Measurements from ENCODE around the gene BDH1. TPM values are rescaled to one million over a fixed set of nuclear protein-coding genes. Genes with fewer than 3 reads are reported as not detected.

BDH1 gene
- total and polyA plus RNA-seq, 2 of the 13 experiments (the other 11 are each of a cell fraction or from before 2014, with no cell fraction given): 21.2 to 71.9 TPM

Small RNAs within 50 kb of the gene (small RNA-seq; reads per million reads assigned to genes)
- 0 to 0.33 (median 0) reads per million in 3 experiments for gene AC132008.1 (ENCODE audit: insufficient read depth in 2 of 3, insufficient read length in 3 of 3, low read depth in 2 of 3, low replicate concordance in 1 of 3)

Other genes starting within 250 kb of the BDH1 start
- 4.8 and 5.2 TPM in 2 replicates for gene RUBCN, start 180.9 kb upstream of the BDH1 start, total RNA-seq (2016; rRNA removed; fragmentation: Illumina TruSeq; extraction: Trizol)
- 6.5 and 8.1 TPM in 2 replicates for gene RUBCN, start 180.9 kb upstream of the BDH1 start, polyA plus RNA-seq (2011; rRNA removed)
- 28.8 and 51.6 TPM in 2 replicates for gene FYTTD1, start 193.9 kb upstream of the BDH1 start, total RNA-seq (2016; rRNA removed; fragmentation: Illumina TruSeq; extraction: Trizol)
- 6.5 and 6.9 TPM in 2 replicates for gene FYTTD1, start 193.9 kb upstream of the BDH1 start, polyA plus RNA-seq (2011; rRNA removed)
- 25.5 and 37.8 TPM in 2 replicates for gene LRCH3, start 235.3 kb upstream of the BDH1 start, total RNA-seq (2016; rRNA removed; fragmentation: Illumina TruSeq; extraction: Trizol)
- gene LRCH3, start 235.3 kb upstream of the BDH1 start, polyA plus RNA-seq (2011; rRNA removed): 96.6 and 103 TPM in 2 replicates